Spleen (tissue), 11 donors: Measurements from ENCODE around the gene CEMIP. TPM values are rescaled to one million over a fixed set of nuclear protein-coding genes. Genes with fewer than 3 reads are reported as not detected.

Source experiments
- DNase-seq: peaks from one replicate; pipeline ENCODE4 v3.0.0-alpha.2; 2020
- H3K27ac ChIP-seq, 8 donors: fragments of 200-600 bp; sonication (generic) in 7 of 8; 1 replicate in 4 of 8; 2 replicates in 4 of 8; pipeline versions ENCODE4 v1.5.0 to v1.8.0; 2016 to 2021; ENCODE audit warnings: inconsistent platforms in 4 of 8, mild to moderate bottlenecking in 4 of 8, moderate library complexity in 1 of 8
- H3K27me3 ChIP-seq, 7 donors: fragments of 200-600 bp; sonication (generic) in 6 of 7; replicated peaks in 1 of 7; 1 replicate in 4 of 7; 2 replicates in 3 of 7; pipeline versions ENCODE4 v1.5.0 to v1.8.0; 2016 to 2021; ENCODE audit warnings: inconsistent platforms in 3 of 7, mild to moderate bottlenecking in 1 of 7
- H3K36me3 ChIP-seq, 6 donors: fragments of 200-600 bp; sonication (generic) in 5 of 6; 1 replicate in 4 of 6; 2 replicates in 2 of 6; pipeline versions ENCODE4 v1.5.0 to v1.8.0; 2016 to 2021; ENCODE audit warnings: inconsistent platforms in 2 of 6
- H3K4me1 ChIP-seq, 6 donors: fragments of 200-600 bp; sonication (generic) in 5 of 6; 1 replicate in 3 of 6; 2 replicates in 3 of 6; pipeline versions ENCODE4 v1.5.0 to v1.8.0; 2016 to 2021; ENCODE audit warnings: inconsistent platforms in 3 of 6
- H3K4me3 ChIP-seq, 8 donors: fragments of 200-600 bp; sonication (generic) in 7 of 8; 1 replicate in 4 of 8; 2 replicates in 4 of 8; pipeline versions ENCODE4 v1.5.0 to v1.8.0; 2016 to 2021; ENCODE audit warnings: inconsistent platforms in 4 of 8, mild to moderate bottlenecking in 4 of 8, moderate library complexity in 2 of 8
- H3K9me3 ChIP-seq, 8 donors: fragments of 200-600 bp; sonication (generic) in 7 of 8; 1 replicate in 4 of 8; 2 replicates in 4 of 8; pipeline versions ENCODE4 v1.5.0 to v1.8.0; 2016 to 2021; ENCODE audit warnings: inconsistent platforms in 4 of 8
- POLR2A ChIP-seq, 3 donors: fragments of 450-650 bp; IDR thresholded peaks; one replicate each; pipeline ENCODE4 v1.5.1; 2017; ENCODE audit warnings: antibody characterized with exemption in 3 of 3, mild to moderate bottlenecking in 1 of 3
- POLR2AphosphoS5 ChIP-seq, 3 donors: sonication (generic); formaldehyde crosslinking; IDR thresholded peaks; one replicate each; pipeline ENCODE4 v1.5.1; 2017; ENCODE audit warnings: antibody characterized with exemption in 3 of 3
- WGBS, 5 donors: extraction: QIAGEN DNeasy Blood & Tissue Kit in 3 of 5; methylation state at CpG; one replicate each; pipeline versions ENCODE4 v1.1.5 to v1.1.7; 2013 to 2018; 5-methylcytosine and 5-hydroxymethylcytosine counted together
- intact Hi-C: fragments of 100-400 bp; cut with DNase I; formaldehyde crosslinking; loops from one replicate; pipeline ENCODE4 v1.15.0; 2023; ENCODE audit warnings: low total_unique reads
- polyA plus RNA-seq, 3 donors: library from polyadenylated mRNA; stranded (reverse); fragments of 200-250 nt; gene quantifications; one replicate each; pipeline ENCODE4 v1.2.1, GENCODE V29; 2013
- total RNA-seq, 7 donors: library from RNA; depleted of rRNA in 3 of 7; stranded (reverse); fragments of >200 nt in 3 of 7; fragmentation: NEBNext Ultra II Directional in 4 of 7; extraction: Animal tissue kit (Norgen Biotek cat#: 25700) in 4 of 7; gene quantifications; one replicate each; pipeline versions ENCODE4 v1.1.0 to v1.2.1, GENCODE V29; 2016 to 2021
- TF ChIP-seq, protein P1 (sequence below), 11 experiments: fragments of 200-600 bp in 7 of 11; fragments of 450-650 bp in 4 of 11; sonication (generic) in 4 of 11; IDR thresholded peaks in 8 of 11; conservative IDR thresholded peaks in 3 of 11; 1 replicate in 7 of 11; 2 replicates in 4 of 11; pipeline versions ENCODE4 v1.4.0 to v1.8.0; 2016 to 2021; ENCODE audit warnings: antibody characterized with exemption in 11 of 11, inconsistent platforms in 4 of 11, mild to moderate bottlenecking in 1 of 11
- donor health status: healthy with polysubstance abuse.
- donor health status: DM: no; HTN: no; CAD: no; lungs with moderate emphysema.
- donor health status: DM: no; HTN: no; CAD: no.
- donor health status: Bipolar disorder and iron deficiency.
- donor health status: healthy.
- donor health status: DM: no; HTN: no; CAD: no.
- donor health status: DM: yes; HTN: yes; CAD: no.

The CEMIP gene
- total and polyA plus RNA-seq, 10 donors = 0.20 to 3.0 (median 1.0) TPM; not detected in 1

DNA sequence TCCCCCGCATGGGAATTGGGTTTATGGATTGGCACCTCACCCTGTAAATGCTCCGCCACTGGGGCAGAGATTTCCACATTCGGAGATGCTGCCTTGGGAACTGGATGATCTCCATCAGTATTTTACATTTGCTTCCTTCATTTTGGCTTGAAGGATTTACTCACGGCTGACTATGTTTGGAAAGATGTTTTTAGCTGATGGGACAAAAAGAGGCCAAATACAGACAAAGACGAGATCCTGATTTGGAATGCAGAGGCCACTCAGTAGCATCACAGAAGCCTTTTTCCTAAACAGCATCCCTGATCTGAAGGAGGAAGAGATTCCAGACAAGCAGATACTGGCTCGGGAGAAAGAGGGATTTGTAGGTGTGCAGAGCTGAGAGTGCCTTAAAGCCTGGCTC lies 133.5 kb downstream of the CEMIP start:
- 91 to 97% (median 92%) methylated on average over 6 of the region's 6 CpGs for WGBS, 5 donors
- no peak for TF ChIP-seq POLR2A (IDR thresholded peaks at IDR 0.05)
- TF ChIP-seq, protein P1, sequence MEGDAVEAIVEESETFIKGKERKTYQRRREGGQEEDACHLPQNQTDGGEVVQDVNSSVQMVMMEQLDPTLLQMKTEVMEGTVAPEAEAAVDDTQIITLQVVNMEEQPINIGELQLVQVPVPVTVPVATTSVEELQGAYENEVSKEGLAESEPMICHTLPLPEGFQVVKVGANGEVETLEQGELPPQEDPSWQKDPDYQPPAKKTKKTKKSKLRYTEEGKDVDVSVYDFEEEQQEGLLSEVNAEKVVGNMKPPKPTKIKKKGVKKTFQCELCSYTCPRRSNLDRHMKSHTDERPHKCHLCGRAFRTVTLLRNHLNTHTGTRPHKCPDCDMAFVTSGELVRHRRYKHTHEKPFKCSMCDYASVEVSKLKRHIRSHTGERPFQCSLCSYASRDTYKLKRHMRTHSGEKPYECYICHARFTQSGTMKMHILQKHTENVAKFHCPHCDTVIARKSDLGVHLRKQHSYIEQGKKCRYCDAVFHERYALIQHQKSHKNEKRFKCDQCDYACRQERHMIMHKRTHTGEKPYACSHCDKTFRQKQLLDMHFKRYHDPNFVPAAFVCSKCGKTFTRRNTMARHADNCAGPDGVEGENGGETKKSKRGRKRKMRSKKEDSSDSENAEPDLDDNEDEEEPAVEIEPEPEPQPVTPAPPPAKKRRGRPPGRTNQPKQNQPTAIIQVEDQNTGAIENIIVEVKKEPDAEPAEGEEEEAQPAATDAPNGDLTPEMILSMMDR (IDR thresholded peaks at IDR 0.05 in 8 of 11, conservative IDR thresholded peaks at IDR 0.05 in 3 of 11) = no peak
- TF ChIP-seq POLR2AphosphoS5 (IDR thresholded peaks at IDR 0.05) = no peak
- no peaks in the 10 kb centered on the region for H3K27me3 ChIP-seq
- no peak for DNase-seq
- no peaks in the 10 kb centered on the region for H3K4me1 ChIP-seq
- H3K27ac ChIP-seq = no peak overlapping the region
- H3K36me3 ChIP-seq = peaks cover 0 to 28% (median 6%) of the 10 kb centered on the region in 6 donors
- H3K9me3 ChIP-seq = peaks cover 0 to 2% (median 0%) of the 10 kb centered on the region in 8 donors
- H3K4me3 ChIP-seq = no peak overlapping the region
- intact Hi-C loops = no loop called here

DNA sequence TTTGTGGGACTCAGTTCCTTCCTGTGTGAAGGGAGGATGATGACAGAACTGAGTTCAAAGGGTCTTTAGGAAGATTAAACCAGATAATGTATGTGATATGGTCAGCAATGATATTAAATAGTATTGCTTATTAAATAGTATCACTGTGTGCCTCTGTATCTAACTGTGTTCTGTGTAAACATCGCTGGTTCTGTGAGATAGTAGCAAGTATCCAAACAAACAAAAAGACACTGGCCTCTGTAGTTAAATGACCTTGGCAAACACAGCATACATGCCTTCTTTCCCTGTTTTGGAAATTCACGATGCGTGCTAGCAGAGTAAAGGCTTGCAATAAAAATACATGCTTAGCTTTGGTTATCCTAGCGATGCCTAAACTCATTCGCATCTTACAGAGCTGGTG lies 134.4 kb downstream of the CEMIP start:
- intact Hi-C loops = no loop called here
- Histone ChIP-seq H3K27me3 (no peaks in the 10 kb centered on the region), H3K4me3 (no peak overlapping the region), H3K4me1 (no peaks in the 10 kb centered on the region), H3K9me3 (peaks cover 0 to 2% (median 0%) of the 10 kb centered on the region in 8 donors), H3K27ac (no peak overlapping the region), H3K36me3 (peaks cover 0 to 24% (median 4%) of the 10 kb centered on the region in 6 donors)
- WGBS, 5 donors = 90 to 96% (median 93%) methylated on average over 5 of the region's 5 CpGs
- no peak for TF ChIP-seq POLR2A (IDR thresholded peaks at IDR 0.05)
- no peak for TF ChIP-seq POLR2AphosphoS5 (IDR thresholded peaks at IDR 0.05)
- TF ChIP-seq, protein P1 (IDR thresholded peaks at IDR 0.05 in 8 of 11, conservative IDR thresholded peaks at IDR 0.05 in 3 of 11) = no peak
- no peak for DNase-seq

DNA sequence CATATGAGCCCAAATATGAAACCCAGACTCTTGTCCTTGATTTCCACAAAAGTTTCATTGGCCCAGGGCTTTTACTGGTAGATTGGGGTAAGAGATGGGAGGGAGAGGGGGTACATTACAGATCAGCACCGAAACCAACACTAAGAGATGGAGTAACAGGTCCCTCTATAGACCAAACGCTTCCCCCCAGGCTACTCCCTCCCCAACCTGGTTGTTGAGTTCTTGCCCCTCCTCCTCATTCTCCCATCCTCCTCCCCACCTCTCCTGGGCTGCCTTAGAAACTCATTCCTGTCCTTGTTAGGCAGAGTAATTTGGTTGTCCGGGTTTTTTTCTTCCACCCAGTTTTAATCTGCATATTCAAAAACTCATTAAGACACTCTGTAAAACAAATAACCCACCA lies 136.3 kb downstream of the CEMIP start:
- H3K4me3 ChIP-seq = no peak overlapping the region
- no peak for TF ChIP-seq POLR2A (IDR thresholded peaks at IDR 0.05)
- TF ChIP-seq, protein P1 (IDR thresholded peaks at IDR 0.05 in 8 of 11, conservative IDR thresholded peaks at IDR 0.05 in 3 of 11) = no peak
- no peak for TF ChIP-seq POLR2AphosphoS5 (IDR thresholded peaks at IDR 0.05)
- WGBS, 5 donors = 73 to 86% (median 78%) methylated on average over 3 of the region's 3 CpGs
- H3K36me3 ChIP-seq = peaks cover 0 to 6% (median 0%) of the 10 kb centered on the region in 6 donors
- H3K27me3 ChIP-seq = no peaks in the 10 kb centered on the region
- H3K9me3 ChIP-seq = no peaks in the 10 kb centered on the region
- intact Hi-C loops = no loop called here
- peaks cover 0 to 4% (median 0%) of the 10 kb centered on the region in 6 donors for H3K4me1 ChIP-seq
- H3K27ac ChIP-seq = no peak overlapping the region
- DNase-seq = no peak

DNA sequence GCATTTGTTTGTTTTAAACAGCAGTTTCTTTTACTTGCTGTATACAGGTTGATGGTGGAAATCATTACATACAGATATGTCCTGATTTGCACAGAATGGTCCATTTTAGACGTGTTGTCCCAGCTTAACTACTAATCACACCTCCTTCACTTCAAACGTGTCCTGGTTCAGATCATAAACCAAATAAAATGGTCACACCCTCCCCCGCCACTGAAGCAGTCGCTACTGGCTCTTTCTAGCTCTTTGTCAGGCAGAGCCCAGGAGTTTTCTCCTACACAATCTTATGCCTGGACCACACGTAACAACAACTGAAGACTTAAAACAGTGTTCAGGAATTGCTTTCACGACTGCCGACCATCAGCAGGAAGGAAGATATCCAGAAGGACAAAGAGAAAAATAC lies 136.9 kb downstream of the CEMIP start:
- peaks cover 0 to under 1% (median 0%) of the 10 kb centered on the region in 6 donors for H3K36me3 ChIP-seq
- WGBS, 5 donors = 73 to 80% (median 78%) methylated on average over 7 of the region's 7 CpGs
- no peak for TF ChIP-seq POLR2A (IDR thresholded peaks at IDR 0.05)
- TF ChIP-seq POLR2AphosphoS5 (IDR thresholded peaks at IDR 0.05) = no peak
- TF ChIP-seq, protein P1 (IDR thresholded peaks at IDR 0.05 in 8 of 11, conservative IDR thresholded peaks at IDR 0.05 in 3 of 11) = no peak

More for the DNA sequence above, 136.9 kb downstream of the CEMIP start:
- Histone ChIP-seq H3K9me3 (no peaks in the 10 kb centered on the region), H3K27ac (no peak overlapping the region), H3K4me3 (no peak overlapping the region), H3K27me3 (no peaks in the 10 kb centered on the region), H3K4me1 (peaks cover 0 to 9% (median 0%) of the 10 kb centered on the region in 6 donors)
- intact Hi-C loops = no loop called here
- DNase-seq = no peak
